Stimulated activated CD4-positive, alpha-beta T cell treated with anti-CD3 and anti-CD28 coated beads, TNF-alpha, amount 100 ng/mL, for 1 hour (primary cell): ENCODE data around the gene LDHAL6B.
"Not testable (repeated sequence)": the region's sequence is repeated elsewhere in the genome, so short reads cannot be mapped to it uniquely, and the experiment has no call there.

ENCODE experiments used
- DNase-seq, 3 donors: peaks; one replicate each; pipeline ENCODE4 v3.0.0-alpha.2; 2020; ENCODE audit warnings: low read depth in 3 of 3, low spot score in 1 of 3

The LDHAL6B gene

GRCh38 chr15:59206623-59207183, at the start of gene LDHAL6B:
LDHAL6B (plus strand) TSS chr15:59206843; CDS start chr15:59206941, 98 bp downstream.
- DNase-seq = no peak

GRCh38 chr15:59157396-59157795, 49.2 kb upstream of the LDHAL6B start:
- DNase-seq = no peak

GRCh38 chr15:59157840-59158700, 48.6 kb upstream of the LDHAL6B start:
- DNase-seq = no peak

GRCh38 chr15:59158701-59159034, 48.0 kb upstream of the LDHAL6B start:
- no peak for DNase-seq

GRCh38 chr15:59159210-59159609, 47.4 kb upstream of the LDHAL6B start:
- DNase-seq = no peak

- no peak for DNase-seq
Observed at GRCh38 chr15:59160880-59161593, 45.6 kb upstream of the LDHAL6B start.

- DNase-seq = not testable (repeated sequence)
Observed at GRCh38 chr15:59162080-59162479, 44.6 kb upstream of the LDHAL6B start.

- DNase-seq = no peak
Observed at GRCh38 chr15:59165726-59166125, 40.9 kb upstream of the LDHAL6B start.

- DNase-seq = no peak
Observed at GRCh38 chr15:59166166-59166565, 40.5 kb upstream of the LDHAL6B start.

- DNase-seq = no peak
Observed at GRCh38 chr15:59166601-59167265, 39.9 kb upstream of the LDHAL6B start.

GRCh38 chr15:59168536-59168935, 38.1 kb upstream of the LDHAL6B start:
- DNase-seq = no peak

GRCh38 chr15:59169251-59169708, 37.4 kb upstream of the LDHAL6B start:
- DNase-seq = no peak

- no peak for DNase-seq
Observed at GRCh38 chr15:59170295-59171066, 36.2 kb upstream of the LDHAL6B start.

GRCh38 chr15:59171067-59171397, 35.6 kb upstream of the LDHAL6B start:
- no peak for DNase-seq

- no peak for DNase-seq
Observed at GRCh38 chr15:59172289-59172901, 34.2 kb upstream of the LDHAL6B start.

- no peak for DNase-seq
Observed at GRCh38 chr15:59173194-59173593, 33.4 kb upstream of the LDHAL6B start.

GRCh38 chr15:59174151-59174834, 32.4 kb upstream of the LDHAL6B start:
- DNase-seq = no peak

- DNase-seq = peak in 1 of 3 donors; percentile 18
Observed at GRCh38 chr15:59174835-59175831, 31.5 kb upstream of the LDHAL6B start.
